HepG2 (cell line): ENCODE results near the gene SMTN. TPM values are rescaled to one million over a fixed set of nuclear protein-coding genes. Genes with fewer than 3 reads are reported as not detected.

ENCODE experiments used
- ATAC-seq: fragments of 200-7000 bp; cut with Tn5 transposase; 3 replicates; pipeline ENCODE4 v1.9.1; 2020; ENCODE audit warnings: mild to moderate bottlenecking, moderate library complexity
- BruUV-seq: library from RNA; stranded (reverse); fragments of 400-500 nt; replicated peaks from 2 replicates; lab custom pipeline; 2021; lab: Mats Ljungman, UMichigan
- CTCF ChIA-PET: fragments of 300-600 bp; formaldehyde crosslinking; extraction: SDS; loops from one replicate; lab custom pipeline; 2021; ENCODE audit warnings: low total read pairs, inconsistent platforms, low intra/inter-chr PET ratio; lab: Yijun Ruan, JAX
- POLR2A ChIA-PET: fragments of 350-600 bp; sonication (Branson Sonifier 250); formaldehyde crosslinking; loops from one replicate; lab custom pipeline; 2020; ENCODE audit warnings: antibody characterized with exemption, inconsistent platforms; lab: Yijun Ruan, JAX
- DNase-seq: peaks from one replicate; pipeline ENCODE4 v3.0.0-alpha.2; 2015; ENCODE audit warnings: low spot score
- FAIRE-seq: peaks from 3 replicates; lab custom pipeline; 2011; peaks lifted over from hg19 to GRCh38; lab: Jason Lieb, UNC
- H2AFZ ChIP-seq: one replicate; pipeline ENCODE4 v1.6.1; 2011; ENCODE audit warnings: low read length, inconsistent platforms
- H3K27ac ChIP-seq: fragments of 300-600 bp; 3 replicates; pipeline ENCODE4 v1.8.0; 2011; ENCODE audit warnings: mixed run types, mild to moderate bottlenecking, mixed read lengths, low read length, inconsistent platforms; ENCODE audit not compliant: insufficient read depth; ENCODE audit errors: extremely low read length
- H3K27me3 ChIP-seq, 2 experiments: fragments of 200-600 bp in 1 of 2; 2 replicates in 1 of 2; 3 replicates in 1 of 2; pipeline versions ENCODE4 v1.6.0 to v1.8.0; 2011; ENCODE audit warnings: low read length in 2 of 2, mild to moderate bottlenecking in 2 of 2, moderate library complexity in 2 of 2, inconsistent platforms in 1 of 2; ENCODE audit not compliant: insufficient read depth in 2 of 2, control insufficient read depth in 1 of 2
- H3K36me3 ChIP-seq, 2 experiments: fragments of 200-600 bp in 1 of 2; replicated peaks in 1 of 2; 2 replicates in 1 of 2; 3 replicates in 1 of 2; pipeline versions ENCODE4 v1.5.1 to v1.8.0; 2011; ENCODE audit warnings: low read length in 2 of 2, inconsistent platforms in 1 of 2; ENCODE audit not compliant: insufficient read depth in 2 of 2, control insufficient read depth in 1 of 2
- H3K4me1 ChIP-seq: 2 replicates; pipeline ENCODE4 v1.5.1; 2012; ENCODE audit warnings: low read length, inconsistent platforms; ENCODE audit not compliant: insufficient read depth
- H3K4me2 ChIP-seq: 2 replicates; pipeline ENCODE4 v1.6.0; 2011; ENCODE audit warnings: low read depth, low read length, inconsistent platforms
- H3K4me3 ChIP-seq, 3 experiments: fragments of 200-600 bp in 1 of 3; sonication (generic), shearing (Covaris generic) in 1 of 3; replicated peaks in 1 of 3; 2 replicates each; pipeline ENCODE4 v1.5.1; 2011 to 2016; ENCODE audit warnings: low read length in 3 of 3, inconsistent platforms in 2 of 3, low read depth in 2 of 3, mild to moderate bottlenecking in 2 of 3, control low read depth in 1 of 3, mixed read lengths in 1 of 3; ENCODE audit not compliant: insufficient read depth in 1 of 3
- H3K79me2 ChIP-seq: one replicate; pipeline ENCODE4 v1.6.1; 2011; ENCODE audit warnings: low read length, inconsistent platforms; ENCODE audit not compliant: insufficient read depth
- H3K9ac ChIP-seq: 2 replicates; pipeline ENCODE4 v1.6.0; 2011; ENCODE audit warnings: mild to moderate bottlenecking, low read depth, low read length, inconsistent platforms; ENCODE audit not compliant: insufficient read depth
- H3K9me3 ChIP-seq: 2 replicates; pipeline ENCODE4 v1.5.1; 2012; ENCODE audit warnings: mild to moderate bottlenecking, low read length
- H4K20me1 ChIP-seq: 2 replicates; pipeline ENCODE4 v1.6.0; 2011; ENCODE audit warnings: inconsistent platforms, mild to moderate bottlenecking, low read length, moderate library complexity; ENCODE audit not compliant: insufficient read depth
- FOSL1 ChIP-seq: sonication (generic); formaldehyde crosslinking; IDR thresholded peaks from 2 replicates; pipeline ENCODE4 v1.9.0; 2021; ENCODE audit warnings: missing genetic modification reagents, borderline replicate concordance
- HOXD1 ChIP-seq: sonication (generic); formaldehyde crosslinking; IDR thresholded peaks from 2 replicates; pipeline ENCODE4 v1.5.0; 2020; ENCODE audit warnings: missing genetic modification reagents
- JUN ChIP-seq: sonication (generic); formaldehyde crosslinking; IDR thresholded peaks from 2 replicates; pipeline ENCODE4 v1.4.0; 2020; ENCODE audit warnings: mild to moderate bottlenecking, missing genetic modification reagents
- KLF13 ChIP-seq: sonication (generic); formaldehyde crosslinking; IDR thresholded peaks from 2 replicates; pipeline ENCODE4 v1.4.0; 2020; ENCODE audit warnings: mild to moderate bottlenecking, missing genetic modification reagents
- PHB2 ChIP-seq: fragments of 450-650 bp; IDR thresholded peaks from 2 replicates; pipeline ENCODE4 v1.6.1; 2018; ENCODE audit not compliant: partially characterized antibody
- RAD51 ChIP-seq: fragments of 450-650 bp; IDR thresholded peaks from 2 replicates; pipeline ENCODE4 v1.6.1; 2016; ENCODE audit warnings: borderline replicate concordance
- REPIN1 ChIP-seq: sonication (generic); formaldehyde crosslinking; IDR thresholded peaks from 2 replicates; pipeline ENCODE4 v1.8.0; 2022; ENCODE audit warnings: missing genetic modification reagents, low read depth, mild to moderate bottlenecking, borderline replicate concordance
- SP140L ChIP-seq: sonication (generic); formaldehyde crosslinking; IDR thresholded peaks from 2 replicates; pipeline ENCODE4 v1.4.0; 2020; ENCODE audit warnings: missing genetic modification reagents, borderline replicate concordance
- U2AF2 ChIP-seq: fragments of 200-400 bp; formaldehyde crosslinking; IDR thresholded peaks from 2 replicates; pipeline ENCODE4 v1.6.1; 2017; ENCODE audit warnings: low read depth, mild to moderate bottlenecking, low read length
- ZUFSP ChIP-seq: sonication (generic); formaldehyde crosslinking; IDR thresholded peaks from 2 replicates; pipeline ENCODE4 v1.9.0; 2021; ENCODE audit warnings: missing genetic modification reagents, mild to moderate bottlenecking, borderline replicate concordance
- WGBS: methylation state at CpG from one replicate; pipeline ENCODE4 v1.1.6; 2017; ENCODE audit warnings: low lambda C conversion rate; 5-methylcytosine and 5-hydroxymethylcytosine counted together
- in situ Hi-C: cut with HindIII; loops from 2 replicates; pipeline ENCODE4 v1.10.0; 2017; ENCODE audit warnings: low pct_unique_long_range_greater_than_20kb; ENCODE audit not compliant: extremely low pct_ligation_motif_present
- intact Hi-C: fragments of 100-400 bp; cut with micrococcal nuclease; formaldehyde crosslinking; loops from one replicate; pipeline ENCODE4 v1.10.0; 2022; ENCODE audit not compliant: unreplicated experiment
- polyA plus RNA-seq, 8 experiments: library from polyadenylated mRNA; depleted of rRNA in 3 of 8; stranded (reverse) in 7 of 8; unstranded in 1 of 8; fragments of >200 nt; fragmentation: Illumina TruSeq in 4 of 8; extraction: Trizol in 4 of 8; gene quantifications; 2 replicates each; pipeline versions ENCODE4 v1.2.1 to v1.2.3, GENCODE V29; 2011 to 2016; ENCODE audit warnings: low read depth in 4 of 8, missing spikeins in 1 of 8, mixed read lengths in 1 of 8; ENCODE audit not compliant: insufficient read depth in 1 of 8
- total RNA-seq, 5 experiments: library from RNA; depleted of rRNA; stranded (reverse); fragments of >200 nt; fragmentation: Illumina TruSeq; extraction: Trizol; gene quantifications; 2 replicates each; pipeline ENCODE4 v1.2.3, GENCODE V29; 2016; ENCODE audit warnings: low read depth in 1 of 5
- TF ChIP-seq, protein P1 (sequence below): sonication (generic); formaldehyde crosslinking; IDR thresholded peaks from 2 replicates; pipeline ENCODE4 v1.5.1; 2020; ENCODE audit warnings: mild to moderate bottlenecking, missing genetic modification reagents, moderate library complexity
- TF ChIP-seq, protein P2 (sequence below): IDR thresholded peaks from 2 replicates; pipeline ENCODE4 v1.6.1; 2016; ENCODE audit warnings: control low read depth
- TF ChIP-seq, protein P3 (sequence below): sonication (generic); formaldehyde crosslinking; IDR thresholded peaks from 2 replicates; pipeline ENCODE4 v1.5.1; 2020; ENCODE audit warnings: missing genetic modification reagents, mild to moderate bottlenecking, borderline replicate concordance

Gene SMTN
- total and polyA plus RNA-seq, 2 of the 13 experiments (the other 11 are each of a cell fraction or from before 2014, with no cell fraction given), result 14.7 to 26.1 TPM

- intact Hi-C loops, result no loop called here
- no peak overlapping the region for H3K9ac ChIP-seq
These were observed 4.3 kb downstream of the SMTN start for GRCh38 chr22:31085493-31085824.

DNA sequence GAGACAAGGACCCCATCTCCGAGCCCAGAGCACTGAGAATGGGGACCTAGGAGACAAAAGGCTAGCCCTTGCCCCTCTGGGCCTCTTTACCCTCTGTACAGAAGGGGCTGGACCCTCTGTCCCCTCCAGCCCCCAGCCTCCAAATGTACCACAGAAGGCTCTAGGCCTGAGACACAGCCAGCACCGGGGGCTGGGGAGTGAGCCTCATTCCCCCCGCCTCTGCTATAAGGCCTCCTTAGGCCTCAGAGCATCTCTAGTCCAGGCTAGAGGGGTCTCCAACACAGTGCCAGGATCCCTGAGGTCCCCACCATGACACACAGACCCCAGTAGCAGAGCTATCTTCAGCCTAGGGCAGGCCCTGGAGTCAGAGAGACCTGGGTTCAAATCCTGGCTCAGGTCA lies 4.8 kb downstream of the SMTN start:
- Histone ChIP-seq H3K4me1 (peaks cover 20% of the 10 kb centered on the region), H2AFZ (no peak overlapping the region), H3K79me2 (peaks cover 3% of the 10 kb centered on the region), H3K9me3 (no peaks in the 10 kb centered on the region), H3K9ac (no peak overlapping the region), H3K36me3 (peaks cover 29 to 39% of the 10 kb centered on the region in 2 experiments)
- ATAC-seq, result no peak
- 86% methylated on average over 1 of the region's 3 CpGs for WGBS
- DNase-seq, result no peak
- FAIRE-seq, result no peak
- TF ChIP-seq U2AF2 (no peak), PHB2 (no peak), JUN (CRISPR knock-in tag) (no peak), ZUFSP (no peak), HOXD1 (CRISPR knock-in tag) (no peak), KLF13 (no peak), SP140L (CRISPR knock-in tag) (no peak)
- TF ChIP-seq, protein P1, sequence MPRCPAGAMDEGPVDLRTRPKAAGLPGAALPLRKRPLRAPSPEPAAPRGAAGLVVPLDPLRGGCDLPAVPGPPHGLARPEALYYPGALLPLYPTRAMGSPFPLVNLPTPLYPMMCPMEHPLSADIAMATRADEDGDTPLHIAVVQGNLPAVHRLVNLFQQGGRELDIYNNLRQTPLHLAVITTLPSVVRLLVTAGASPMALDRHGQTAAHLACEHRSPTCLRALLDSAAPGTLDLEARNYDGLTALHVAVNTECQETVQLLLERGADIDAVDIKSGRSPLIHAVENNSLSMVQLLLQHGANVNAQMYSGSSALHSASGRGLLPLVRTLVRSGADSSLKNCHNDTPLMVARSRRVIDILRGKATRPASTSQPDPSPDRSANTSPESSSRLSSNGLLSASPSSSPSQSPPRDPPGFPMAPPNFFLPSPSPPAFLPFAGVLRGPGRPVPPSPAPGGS (CRISPR knock-in tag), result no peak
- TF ChIP-seq, protein P2, sequence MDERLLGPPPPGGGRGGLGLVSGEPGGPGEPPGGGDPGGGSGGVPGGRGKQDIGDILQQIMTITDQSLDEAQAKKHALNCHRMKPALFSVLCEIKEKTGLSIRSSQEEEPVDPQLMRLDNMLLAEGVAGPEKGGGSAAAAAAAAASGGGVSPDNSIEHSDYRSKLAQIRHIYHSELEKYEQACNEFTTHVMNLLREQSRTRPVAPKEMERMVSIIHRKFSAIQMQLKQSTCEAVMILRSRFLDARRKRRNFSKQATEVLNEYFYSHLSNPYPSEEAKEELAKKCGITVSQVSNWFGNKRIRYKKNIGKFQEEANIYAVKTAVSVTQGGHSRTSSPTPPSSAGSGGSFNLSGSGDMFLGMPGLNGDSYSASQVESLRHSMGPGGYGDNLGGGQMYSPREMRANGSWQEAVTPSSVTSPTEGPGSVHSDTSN (CRISPR knock-in tag), result no peak
- TF ChIP-seq, all 625 proteins: peak for 0
- Histone ChIP-seq H3K27me3 (no peaks in the 10 kb centered on the region; a peak in 1 of 5 replicates), H3K4me2 (no peak overlapping the region), H4K20me1 (no peaks in the 10 kb centered on the region), H3K4me3 (no peak overlapping the region), H3K27ac (no peak overlapping the region)
- in situ Hi-C loops, result no loop called here
- no TSS peak for BruUV-seq
- POLR2A ChIA-PET, result no interaction called here
- intact Hi-C loops, result no loop called here
- CTCF ChIA-PET, result no interaction called here

More at GRCh38 chr22:31085493-31085824, 4.3 kb downstream of the SMTN start:
- DNase-seq, result no peak
- in situ Hi-C loops, result no loop called here
- peaks cover 3% of the 10 kb centered on the region for H3K79me2 ChIP-seq
- peaks cover 26 to 34% of the 10 kb centered on the region in 2 experiments for H3K36me3 ChIP-seq
- ChIA-PET POLR2A (no interaction called here), CTCF (no interaction called here)
- no peaks in the 10 kb centered on the region for H4K20me1 ChIP-seq
- FAIRE-seq, result no peak
- H3K4me3 ChIP-seq, result no peak overlapping the region
- peaks cover 22% of the 10 kb centered on the region for H3K4me1 ChIP-seq
- H3K27ac ChIP-seq, result no peak overlapping the region
- WGBS, result 86% methylated on average over 11 of the region's 13 CpGs
- no peak overlapping the region for H2AFZ ChIP-seq
- H3K27me3 ChIP-seq, result no peaks in the 10 kb centered on the region; a peak in 1 of 5 replicates
- H3K9me3 ChIP-seq, result no peaks in the 10 kb centered on the region
- no TSS peak for BruUV-seq
- no peak for ATAC-seq
- TF ChIP-seq FOSL1 (CRISPR knock-in tag) (no peak), RAD51 (no peak), REPIN1 (CRISPR knock-in tag) (no peak)
- TF ChIP-seq, protein P3, sequence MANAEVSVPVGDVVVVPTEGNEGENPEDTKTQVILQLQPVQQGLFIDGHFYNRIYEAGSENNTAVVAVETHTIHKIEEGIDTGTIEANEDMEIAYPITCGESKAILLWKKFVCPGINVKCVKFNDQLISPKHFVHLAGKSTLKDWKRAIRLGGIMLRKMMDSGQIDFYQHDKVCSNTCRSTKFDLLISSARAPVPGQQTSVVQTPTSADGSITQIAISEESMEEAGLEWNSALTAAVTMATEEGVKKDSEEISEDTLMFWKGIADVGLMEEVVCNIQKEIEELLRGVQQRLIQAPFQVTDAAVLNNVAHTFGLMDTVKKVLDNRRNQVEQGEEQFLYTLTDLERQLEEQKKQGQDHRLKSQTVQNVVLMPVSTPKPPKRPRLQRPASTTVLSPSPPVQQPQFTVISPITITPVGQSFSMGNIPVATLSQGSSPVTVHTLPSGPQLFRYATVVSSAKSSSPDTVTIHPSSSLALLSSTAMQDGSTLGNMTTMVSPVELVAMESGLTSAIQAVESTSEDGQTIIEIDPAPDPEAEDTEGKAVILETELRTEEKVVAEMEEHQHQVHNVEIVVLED, result no peak
- H3K4me2 ChIP-seq, result no peak overlapping the region
